ENCODE measurements around the gene LASP1NB.

DNA sequence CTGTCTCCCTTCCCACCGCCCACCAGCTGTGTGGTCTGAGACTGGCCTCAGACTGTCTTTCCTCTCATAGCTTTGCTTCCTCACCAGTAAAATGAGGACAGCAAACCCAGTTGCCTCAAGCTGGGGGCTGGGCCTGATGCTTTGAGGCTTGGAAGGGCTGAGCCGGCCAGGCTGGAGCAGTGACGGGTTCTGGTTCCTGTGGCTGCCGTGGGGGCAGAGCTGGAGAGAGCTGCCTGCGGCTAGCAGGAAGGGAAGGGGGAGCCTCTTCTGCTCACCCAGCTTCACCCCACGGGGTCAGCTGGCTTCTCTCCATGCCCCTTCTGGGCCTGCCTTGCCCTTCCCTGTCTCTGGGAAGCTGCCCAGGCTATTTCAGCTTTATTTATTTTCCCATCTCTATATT lies 31.8 kb upstream of the LASP1NB start:
- TF ChIP-seq ZNF580 (CRISPR knock-in tag; IDR thresholded peaks at IDR 0.05; ENCODE audit: borderline replicate concordance, low read depth) (no peak), ZNF660 (CRISPR knock-in tag; IDR thresholded peaks at IDR 0.05; ENCODE audit: borderline replicate concordance, low read depth) (no peak), SALL1 (CRISPR knock-in tag; IDR thresholded peaks at IDR 0.05) (no peak), NFIC (IDR thresholded peaks at IDR 0.05; ENCODE audit: low read length) (no peak), CTCF (CRISPR knock-in tag; IDR thresholded peaks at IDR 0.05) (no peak), EZH2 (conservative IDR thresholded peaks at IDR 0.05; ENCODE audit: low read depth, low read length) (no peak)
- TF ChIP-seq, protein P1, sequence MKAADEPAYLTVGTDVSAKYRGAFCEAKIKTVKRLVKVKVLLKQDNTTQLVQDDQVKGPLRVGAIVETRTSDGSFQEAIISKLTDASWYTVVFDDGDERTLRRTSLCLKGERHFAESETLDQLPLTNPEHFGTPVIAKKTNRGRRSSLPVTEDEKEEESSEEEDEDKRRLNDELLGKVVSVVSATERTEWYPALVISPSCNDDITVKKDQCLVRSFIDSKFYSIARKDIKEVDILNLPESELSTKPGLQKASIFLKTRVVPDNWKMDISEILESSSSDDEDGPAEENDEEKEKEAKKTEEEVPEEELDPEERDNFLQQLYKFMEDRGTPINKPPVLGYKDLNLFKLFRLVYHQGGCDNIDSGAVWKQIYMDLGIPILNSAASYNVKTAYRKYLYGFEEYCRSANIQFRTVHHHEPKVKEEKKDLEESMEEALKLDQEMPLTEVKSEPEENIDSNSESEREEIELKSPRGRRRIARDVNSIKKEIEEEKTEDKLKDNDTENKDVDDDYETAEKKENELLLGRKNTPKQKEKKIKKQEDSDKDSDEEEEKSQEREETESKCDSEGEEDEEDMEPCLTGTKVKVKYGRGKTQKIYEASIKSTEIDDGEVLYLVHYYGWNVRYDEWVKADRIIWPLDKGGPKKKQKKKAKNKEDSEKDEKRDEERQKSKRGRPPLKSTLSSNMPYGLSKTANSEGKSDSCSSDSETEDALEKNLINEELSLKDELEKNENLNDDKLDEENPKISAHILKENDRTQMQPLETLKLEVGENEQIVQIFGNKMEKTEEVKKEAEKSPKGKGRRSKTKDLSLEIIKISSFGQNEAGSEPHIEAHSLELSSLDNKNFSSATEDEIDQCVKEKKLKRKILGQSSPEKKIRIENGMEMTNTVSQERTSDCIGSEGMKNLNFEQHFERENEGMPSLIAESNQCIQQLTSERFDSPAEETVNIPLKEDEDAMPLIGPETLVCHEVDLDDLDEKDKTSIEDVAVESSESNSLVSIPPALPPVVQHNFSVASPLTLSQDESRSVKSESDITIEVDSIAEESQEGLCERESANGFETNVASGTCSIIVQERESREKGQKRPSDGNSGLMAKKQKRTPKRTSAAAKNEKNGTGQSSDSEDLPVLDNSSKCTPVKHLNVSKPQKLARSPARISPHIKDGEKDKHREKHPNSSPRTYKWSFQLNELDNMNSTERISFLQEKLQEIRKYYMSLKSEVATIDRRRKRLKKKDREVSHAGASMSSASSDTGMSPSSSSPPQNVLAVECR (CRISPR knock-in tag; IDR thresholded peaks at IDR 0.05; ENCODE audit: borderline replicate concordance): no peak

Data from HepG2 (cell line).